ENCODE measurements around the gene CACNB2.
"Not testable (repeated sequence)": the region's sequence is repeated elsewhere in the genome, so short reads cannot be mapped to it uniquely, and the experiment has no call there.

Gene CACNB2

DNA sequence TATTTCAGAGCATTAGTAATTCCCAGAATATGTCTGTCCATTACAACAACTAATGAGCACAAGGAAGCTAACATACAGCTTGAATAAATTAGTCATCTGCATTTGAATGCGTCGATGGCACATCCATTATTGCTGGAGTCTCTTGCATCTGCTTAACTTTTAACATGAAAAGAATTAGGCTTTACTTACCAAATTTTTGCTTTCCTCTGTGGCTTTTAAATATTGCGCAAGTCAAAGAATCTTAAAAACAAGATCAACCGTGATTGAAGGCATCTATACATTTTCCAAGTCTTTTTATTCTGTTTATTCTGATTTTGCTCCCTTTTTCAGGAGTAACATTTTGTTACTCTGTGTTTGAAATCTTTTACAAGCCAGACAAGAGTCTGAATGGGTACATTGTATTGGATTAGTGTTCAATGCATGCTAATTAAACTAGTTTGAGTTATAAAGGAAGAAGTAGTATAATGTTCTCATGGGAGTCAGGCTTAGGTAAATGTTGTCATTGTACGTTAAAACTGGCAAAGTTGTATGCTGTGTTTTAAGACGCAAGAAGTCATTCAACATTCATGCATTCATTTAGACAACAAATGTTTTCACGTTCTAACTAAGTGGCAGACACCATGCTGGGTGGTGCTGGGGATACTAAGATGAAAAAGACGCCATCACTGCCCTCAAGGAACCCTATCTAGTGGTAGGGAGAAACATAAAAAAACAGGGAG, 4.0 kb upstream of the CACNB2 start:
- no peaks in the 10 kb centered on the region for H3K36me3 Mint-ChIP-seq
- no peak for ATAC-seq
- H3K4me3 Mint-ChIP-seq, result no peak overlapping the region
- H3K27ac Mint-ChIP-seq, result no peak overlapping the region
- no peaks in the 10 kb centered on the region for H3K4me1 Mint-ChIP-seq
- H3K9me3 Mint-ChIP-seq, result peaks cover 3% of the 10 kb centered on the region
- peaks cover 7% of the 10 kb centered on the region for H3K27me3 Mint-ChIP-seq

DNA sequence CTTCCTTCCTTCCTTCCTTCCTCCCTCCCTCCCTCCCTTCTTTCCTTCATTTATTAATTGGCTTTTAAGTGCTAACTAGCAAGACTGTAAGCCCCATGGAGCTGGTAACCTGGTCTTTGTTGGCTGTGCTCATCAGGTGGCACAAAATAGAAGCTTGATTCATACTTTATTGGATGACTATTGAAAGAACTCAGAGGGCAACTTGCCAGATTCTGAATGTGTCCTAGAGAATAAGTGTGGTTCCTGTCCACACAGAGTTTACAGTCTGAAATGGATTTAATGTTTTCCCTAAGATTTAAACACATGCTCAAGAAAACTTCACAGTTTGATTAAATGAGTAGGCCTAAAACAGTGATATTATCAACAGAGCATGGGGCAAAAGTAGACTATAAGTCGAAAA, 3.1 kb upstream of the CACNB2 start:
- H3K27me3 Mint-ChIP-seq, result peaks cover 14% of the 10 kb centered on the region
- no peaks in the 10 kb centered on the region for H3K36me3 Mint-ChIP-seq
- peaks cover 3% of the 10 kb centered on the region for H3K9me3 Mint-ChIP-seq
- no peak overlapping the region for H3K27ac Mint-ChIP-seq
- no peak for ATAC-seq
- no peak overlapping the region for H3K4me3 Mint-ChIP-seq
- no peaks in the 10 kb centered on the region for H3K4me1 Mint-ChIP-seq

DNA sequence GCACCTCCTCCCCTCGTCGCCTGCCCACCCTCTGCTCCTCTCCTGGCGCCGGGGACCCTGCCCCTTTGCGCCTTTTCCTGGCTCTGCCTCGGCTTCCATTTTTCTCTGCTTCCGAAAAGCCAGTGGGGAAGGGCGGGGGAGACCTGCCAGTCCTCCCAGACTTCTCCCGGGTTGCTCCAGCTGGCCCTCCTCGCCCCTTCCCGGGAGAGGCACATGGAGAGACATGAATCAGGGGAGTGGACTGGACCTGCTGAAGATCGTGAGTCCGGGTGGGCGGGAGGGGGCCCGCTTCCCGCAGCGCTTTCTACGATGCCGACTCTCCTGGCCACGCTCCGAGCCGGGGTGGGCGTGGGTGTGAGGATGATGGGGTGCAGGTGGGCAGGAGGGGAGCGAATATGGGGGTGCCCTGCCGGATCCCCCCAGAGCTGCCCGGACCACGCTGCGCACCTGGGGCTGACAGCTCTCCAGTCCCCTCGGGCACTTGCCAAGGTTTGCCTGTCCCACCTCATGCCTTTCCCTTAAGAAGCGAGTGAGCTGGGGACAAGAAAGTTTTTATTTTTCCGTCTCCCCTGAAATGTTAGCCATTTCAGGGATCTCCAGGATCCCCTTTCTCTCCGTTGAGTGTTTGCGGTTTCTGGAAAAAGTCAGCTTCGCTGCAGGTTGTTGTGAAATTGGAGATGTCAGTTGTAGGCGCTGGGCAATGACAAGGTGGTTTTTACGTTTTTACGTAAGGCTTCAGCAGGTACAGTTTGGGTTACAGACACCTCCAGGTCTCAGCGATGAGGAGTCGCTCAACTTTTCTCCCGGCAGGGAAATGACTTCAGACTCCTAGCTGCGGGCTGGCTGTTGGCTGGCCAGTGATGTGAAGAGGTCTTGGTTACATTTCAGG, 977 bp downstream of the CACNB2 start:
- H3K4me3 Mint-ChIP-seq, result no peak overlapping the region
- no peaks in the 10 kb centered on the region for H3K4me1 Mint-ChIP-seq
- H3K36me3 Mint-ChIP-seq, result no peaks in the 10 kb centered on the region
- H3K27ac Mint-ChIP-seq, result no peak overlapping the region
- H3K9me3 Mint-ChIP-seq, result no peaks in the 10 kb centered on the region
- no peak for ATAC-seq
- H3K27me3 Mint-ChIP-seq, result peaks cover 14% of the 10 kb centered on the region

DNA sequence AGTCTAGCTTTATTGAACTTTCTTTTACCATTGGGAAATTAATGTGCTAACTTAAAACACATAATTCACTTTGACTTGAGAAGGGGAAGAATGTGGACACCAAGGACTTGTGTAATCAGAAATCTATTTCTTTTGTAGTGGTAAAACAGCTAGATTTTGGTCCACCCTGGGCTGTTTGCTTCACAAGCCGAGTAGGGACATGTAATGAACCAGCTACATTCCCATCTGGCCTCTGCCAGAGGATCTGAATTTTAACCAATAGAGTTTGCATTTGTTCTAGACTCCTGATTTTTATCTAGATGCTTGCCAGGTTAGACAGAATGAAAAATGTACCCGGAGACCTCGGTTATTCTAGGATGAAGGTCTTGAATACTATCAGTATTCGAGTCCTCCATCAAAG, 1.9 kb downstream of the CACNB2 start:
- no peaks in the 10 kb centered on the region for H3K36me3 Mint-ChIP-seq
- H3K4me1 Mint-ChIP-seq, result no peaks in the 10 kb centered on the region
- no peaks in the 10 kb centered on the region for H3K9me3 Mint-ChIP-seq
- peaks cover 14% of the 10 kb centered on the region for H3K27me3 Mint-ChIP-seq
- no peak overlapping the region for H3K4me3 Mint-ChIP-seq
- no peak for ATAC-seq
- H3K27ac Mint-ChIP-seq, result no peak overlapping the region

DNA sequence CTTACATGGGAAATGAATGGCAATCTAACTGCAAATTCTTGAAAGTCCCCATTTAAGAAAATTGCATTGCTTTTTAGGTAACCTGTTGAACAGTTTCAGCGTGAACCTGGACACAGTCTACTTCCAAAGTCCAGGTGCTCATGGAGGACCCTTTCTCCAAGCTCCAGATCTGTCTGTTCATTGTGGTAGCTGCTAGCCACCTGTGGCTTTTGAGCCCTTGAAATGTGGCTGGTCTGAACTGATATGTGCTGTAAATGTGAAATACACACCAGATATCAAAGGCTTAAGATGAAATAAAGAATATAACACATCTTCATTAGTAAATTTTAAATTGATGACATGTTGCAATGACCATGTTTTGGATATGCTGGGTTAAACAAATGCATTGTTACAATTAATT, 4.2 kb downstream of the CACNB2 start:
- no peak overlapping the region for H3K4me3 Mint-ChIP-seq

DNA sequence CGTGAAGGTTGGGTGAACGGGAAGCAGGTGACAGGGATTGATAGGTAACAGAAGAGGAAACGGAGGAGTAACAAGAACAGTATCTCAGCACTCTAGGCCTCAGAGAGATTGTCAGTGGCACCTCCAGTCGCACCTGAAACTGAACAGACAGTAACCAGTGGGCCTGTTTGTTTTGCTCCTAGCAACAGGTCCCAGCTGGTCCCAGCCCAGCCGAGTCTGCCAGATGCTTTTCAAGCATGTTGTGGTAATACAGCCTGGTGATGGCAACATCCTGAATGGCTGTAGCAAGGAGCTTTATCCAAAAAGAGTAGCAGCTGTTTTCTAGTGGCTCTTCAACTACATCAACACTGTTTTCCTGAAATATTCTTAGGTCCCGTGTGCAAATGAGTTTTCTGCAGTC, 4.7 kb downstream of the CACNB2 start:
- Mint-ChIP-seq H3K4me3 (no peak overlapping the region), H3K4me1 (no peaks in the 10 kb centered on the region), H3K9me3 (no peaks in the 10 kb centered on the region), H3K36me3 (no peaks in the 10 kb centered on the region), H3K27me3 (peaks cover 14% of the 10 kb centered on the region), H3K27ac (no peak overlapping the region)
- no peak for ATAC-seq

More for the DNA sequence above, 4.2 kb downstream of the CACNB2 start:
- ATAC-seq, result no peak
- Mint-ChIP-seq H3K27ac (no peak overlapping the region), H3K27me3 (peaks cover 14% of the 10 kb centered on the region), H3K4me1 (no peaks in the 10 kb centered on the region), H3K36me3 (no peaks in the 10 kb centered on the region), H3K9me3 (no peaks in the 10 kb centered on the region)

DNA sequence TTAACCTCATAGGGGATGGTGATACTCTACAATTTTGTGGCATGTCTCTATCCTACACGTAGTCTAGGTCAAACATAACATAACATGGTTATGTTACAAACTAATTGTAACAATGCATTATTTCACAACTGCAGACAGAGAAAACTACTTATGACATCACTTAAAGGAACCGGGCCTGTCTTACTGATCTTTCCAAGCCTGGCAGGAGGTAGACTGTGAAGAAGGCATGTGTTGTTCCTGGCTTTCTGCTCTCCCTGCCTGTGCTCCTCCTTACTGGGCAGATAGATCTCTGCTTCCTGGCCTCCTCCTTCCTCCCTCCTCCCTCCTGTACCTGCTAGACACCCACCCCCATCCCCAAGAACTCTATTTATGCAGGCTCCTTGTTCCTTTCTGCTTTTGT, 5.4 kb downstream of the CACNB2 start:
- Mint-ChIP-seq H3K4me1 (no peaks in the 10 kb centered on the region), H3K27ac (no peak overlapping the region), H3K4me3 (no peak overlapping the region), H3K36me3 (no peaks in the 10 kb centered on the region), H3K27me3 (peaks cover 13% of the 10 kb centered on the region), H3K9me3 (no peaks in the 10 kb centered on the region)
- no peak for ATAC-seq

DNA sequence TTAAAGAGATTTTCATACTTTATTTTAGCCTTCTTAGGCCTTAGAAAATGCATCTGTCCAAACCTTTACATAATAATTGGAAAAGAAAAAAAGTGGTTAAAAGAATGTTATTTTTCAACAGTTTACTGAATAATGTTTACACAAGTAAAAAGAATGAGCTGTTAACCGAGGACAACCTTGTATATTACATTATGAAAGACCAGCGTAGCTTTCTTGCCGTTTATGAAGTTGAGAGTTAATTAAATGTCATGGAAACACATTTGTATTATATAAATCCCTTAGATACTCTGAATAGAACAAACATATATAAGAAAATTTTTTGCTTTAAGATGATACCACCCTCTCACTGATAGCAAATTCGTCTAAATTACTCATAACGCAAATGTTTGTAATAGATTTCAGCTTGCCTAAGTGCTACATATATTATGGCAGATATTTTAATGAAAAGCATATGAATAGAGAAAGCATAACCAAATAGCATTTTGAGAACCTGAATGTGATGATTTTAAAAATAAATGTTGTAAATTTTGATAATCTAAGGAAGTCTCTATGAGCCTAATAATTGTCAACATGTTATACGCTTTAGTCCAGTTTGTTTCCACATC, 9.1 kb downstream of the CACNB2 start:
- no peaks in the 10 kb centered on the region for H3K27me3 Mint-ChIP-seq

DNA sequence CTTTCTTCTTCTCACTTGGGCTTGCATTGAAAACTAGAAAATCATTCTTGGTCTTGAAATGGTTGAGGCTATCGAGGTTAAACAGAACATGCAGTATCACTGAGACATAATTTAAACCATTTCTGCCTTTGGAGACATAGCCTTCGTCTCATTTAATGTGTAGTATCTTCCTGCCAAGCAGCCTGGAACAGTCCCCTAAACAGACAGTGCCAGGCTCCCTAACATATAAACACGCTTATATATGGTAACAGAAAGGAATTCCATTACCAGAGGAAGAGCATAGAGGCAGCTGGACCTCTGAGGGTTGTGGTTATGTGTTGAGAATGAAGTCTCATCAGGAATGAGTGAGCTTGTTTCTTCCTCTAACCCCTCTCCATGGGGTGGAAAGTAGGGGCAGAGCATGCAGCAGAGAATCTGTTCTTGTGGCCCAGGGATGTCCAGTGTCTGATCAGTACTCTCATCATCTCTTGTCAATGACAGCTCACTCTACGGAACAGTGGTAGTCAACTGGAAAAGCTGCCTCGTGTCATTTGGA, 11.2 kb downstream of the CACNB2 start:
- Mint-ChIP-seq H3K9me3 (peaks cover 3% of the 10 kb centered on the region), H3K27me3 (no peaks in the 10 kb centered on the region), H3K36me3 (no peaks in the 10 kb centered on the region), H3K27ac (no peak overlapping the region), H3K4me3 (no peak overlapping the region), H3K4me1 (no peaks in the 10 kb centered on the region)
- ATAC-seq, result no peak

More for the DNA sequence above, 9.1 kb downstream of the CACNB2 start:
- no peak for ATAC-seq
- H3K27ac Mint-ChIP-seq, result no peak overlapping the region
- H3K4me1 Mint-ChIP-seq, result no peaks in the 10 kb centered on the region
- H3K4me3 Mint-ChIP-seq, result no peak overlapping the region
- H3K9me3 Mint-ChIP-seq, result no peaks in the 10 kb centered on the region
- H3K36me3 Mint-ChIP-seq, result no peaks in the 10 kb centered on the region

DNA sequence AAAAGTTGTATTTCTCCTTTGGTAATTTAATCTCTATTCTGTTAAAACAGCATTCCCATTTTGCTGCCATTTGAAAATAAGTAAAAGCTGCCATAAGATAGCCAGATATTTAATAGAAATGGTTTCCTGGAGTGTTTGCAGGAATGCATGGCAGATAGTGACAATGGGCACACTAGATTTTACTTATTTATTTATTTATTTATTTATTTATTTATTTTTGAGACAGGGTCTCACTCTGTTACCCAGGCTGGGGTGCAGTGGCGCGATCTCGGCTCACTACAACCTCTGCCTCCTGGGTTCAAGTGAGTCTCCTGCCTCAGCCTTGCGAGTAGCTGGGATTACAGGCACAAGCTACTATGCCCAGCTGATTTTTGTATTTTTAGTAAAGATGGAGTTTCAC, 13.2 kb downstream of the CACNB2 start:
- H3K9me3 Mint-ChIP-seq, H3K27ac Mint-ChIP-seq, H3K4me1 Mint-ChIP-seq, H3K36me3 Mint-ChIP-seq, H3K4me3 Mint-ChIP-seq, H3K27me3 Mint-ChIP-seq, ATAC-seq: not testable (repeated sequence)

DNA sequence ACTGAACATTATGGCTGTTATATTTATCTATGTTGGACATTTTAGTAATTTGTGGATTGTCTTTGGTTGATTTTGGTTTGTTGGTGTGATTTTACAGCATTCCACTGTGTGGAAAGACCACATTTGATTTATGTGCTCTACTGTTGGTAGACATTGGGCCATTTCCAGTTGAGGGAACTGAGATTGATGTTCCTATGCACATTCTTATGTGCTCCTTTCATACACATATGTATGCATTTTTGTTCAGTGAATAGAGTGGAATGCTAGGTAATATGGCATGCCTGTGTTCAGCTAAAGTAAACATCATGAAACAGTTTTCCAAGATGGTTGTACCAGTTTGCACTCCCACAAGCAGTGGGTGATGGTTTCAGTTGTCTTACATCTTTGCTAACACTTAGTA, 15.1 kb downstream of the CACNB2 start:
- ATAC-seq, result no peak

DNA sequence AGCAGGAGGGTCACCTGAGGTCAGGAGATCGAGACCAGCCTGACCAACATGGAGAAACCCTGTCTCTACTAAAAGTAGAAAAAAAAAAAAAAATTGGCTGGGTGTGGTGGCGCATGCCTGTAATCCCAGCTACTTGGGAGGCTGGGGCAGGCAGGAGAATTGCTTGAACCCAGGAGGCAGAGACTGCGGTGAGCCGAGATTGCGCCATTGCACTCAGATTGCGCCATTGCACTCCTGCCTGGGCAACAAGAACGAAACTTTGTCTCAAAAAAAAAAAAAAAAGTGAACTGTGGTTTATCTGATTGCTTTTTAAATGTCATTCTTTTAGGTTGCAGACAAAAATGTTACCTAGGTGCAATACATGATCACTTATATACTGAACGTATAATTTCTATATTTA, 16.6 kb downstream of the CACNB2 start:
- H3K4me1 Mint-ChIP-seq, H3K4me3 Mint-ChIP-seq, ATAC-seq, H3K27ac Mint-ChIP-seq, H3K36me3 Mint-ChIP-seq, H3K9me3 Mint-ChIP-seq, H3K27me3 Mint-ChIP-seq: not testable (repeated sequence)

More for the DNA sequence above, 15.1 kb downstream of the CACNB2 start:
- Mint-ChIP-seq H3K36me3 (no peaks in the 10 kb centered on the region), H3K4me1 (no peaks in the 10 kb centered on the region), H3K9me3 (peaks cover 3% of the 10 kb centered on the region), H3K27ac (no peak overlapping the region), H3K27me3 (no peaks in the 10 kb centered on the region), H3K4me3 (no peak overlapping the region)

DNA sequence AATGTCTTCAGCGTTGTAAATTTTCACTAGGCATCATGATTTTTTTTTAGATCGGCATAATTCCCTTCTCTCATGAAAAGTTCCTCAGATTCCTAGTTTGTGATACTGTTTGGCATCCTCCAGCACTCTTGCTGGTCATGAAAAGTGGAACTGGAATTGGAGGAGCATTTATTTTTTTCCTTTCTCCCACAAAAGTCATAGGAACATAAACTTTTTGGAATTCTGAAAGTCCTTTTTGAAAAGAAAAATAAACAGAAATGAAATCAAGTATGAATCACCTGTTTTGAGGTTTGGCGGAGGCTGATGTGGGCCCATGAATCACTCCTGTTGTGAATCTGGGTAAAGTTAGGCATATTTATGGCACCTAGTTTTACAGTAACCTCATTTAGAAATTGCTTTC, 17.7 kb downstream of the CACNB2 start:
- no peak overlapping the region for H3K27ac Mint-ChIP-seq
- H3K4me1 Mint-ChIP-seq, result no peaks in the 10 kb centered on the region
- H3K9me3 Mint-ChIP-seq, result peaks cover 3% of the 10 kb centered on the region
- H3K4me3 Mint-ChIP-seq, result no peak overlapping the region
- ATAC-seq, result no peak
- no peaks in the 10 kb centered on the region for H3K27me3 Mint-ChIP-seq
- H3K36me3 Mint-ChIP-seq, result no peaks in the 10 kb centered on the region

DNA sequence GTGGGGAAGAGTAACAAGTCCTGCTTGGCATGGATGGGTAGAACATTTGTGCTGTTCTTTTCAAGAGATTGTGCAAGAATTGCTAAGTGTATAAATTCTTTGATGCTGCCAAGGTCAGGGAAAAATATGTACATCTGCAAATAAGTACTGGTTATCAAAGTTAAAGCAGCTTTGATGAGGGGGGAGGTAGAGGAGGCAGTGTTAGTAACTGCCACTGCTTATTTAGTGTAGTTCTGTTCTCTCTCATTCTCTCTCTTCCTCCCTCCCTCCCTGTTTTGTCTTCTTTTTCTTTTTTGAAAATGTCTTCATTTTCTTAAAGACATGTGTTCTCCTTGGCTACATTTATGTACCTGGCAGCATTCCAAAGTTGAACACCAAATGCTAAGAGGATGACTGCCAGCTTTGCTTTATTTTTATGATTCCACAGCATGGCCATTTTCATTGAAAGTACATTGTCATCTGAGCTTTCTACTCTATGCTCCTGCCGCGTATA, 18.6 kb downstream of the CACNB2 start:
- Mint-ChIP-seq H3K4me3 (no peak overlapping the region), H3K36me3 (no peaks in the 10 kb centered on the region), H3K4me1 (no peaks in the 10 kb centered on the region), H3K9me3 (peaks cover 7% of the 10 kb centered on the region), H3K27ac (no peak overlapping the region), H3K27me3 (no peaks in the 10 kb centered on the region)
- ATAC-seq, result no peak

DNA sequence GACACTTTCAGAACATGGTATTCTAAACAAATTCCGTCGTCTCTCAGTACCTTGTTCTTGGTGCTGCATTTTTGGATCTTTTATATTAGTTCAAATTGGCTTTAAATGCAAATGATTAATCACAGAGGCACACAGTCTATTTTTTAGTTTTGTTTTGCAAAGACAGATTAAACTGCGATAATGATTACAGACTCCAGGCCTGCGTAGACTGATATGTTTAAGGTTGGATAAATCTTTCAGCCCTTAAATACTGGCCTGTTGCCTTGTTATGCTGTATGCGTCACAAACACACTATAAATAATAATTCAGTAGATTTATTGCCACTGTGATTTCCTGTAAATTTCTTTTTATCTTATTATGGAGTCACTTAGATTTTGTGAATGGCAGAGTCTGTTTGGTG, 19.3 kb downstream of the CACNB2 start:
- no peak overlapping the region for H3K4me3 Mint-ChIP-seq
- ATAC-seq, result no peak
- H3K27me3 Mint-ChIP-seq, result no peaks in the 10 kb centered on the region
- H3K36me3 Mint-ChIP-seq, result no peaks in the 10 kb centered on the region
- H3K4me1 Mint-ChIP-seq, result no peaks in the 10 kb centered on the region
- H3K9me3 Mint-ChIP-seq, result peaks cover 7% of the 10 kb centered on the region
- no peak overlapping the region for H3K27ac Mint-ChIP-seq
